GM15510 (cell line): ENCODE data around the gene PI16.

Source experiments
- POLR2A ChIP-seq: IDR thresholded peaks from 3 replicates; pipeline ENCODE4 v1.6.1; 2011; ENCODE audit warnings: borderline replicate concordance; ENCODE audit not compliant: insufficient read length; ENCODE audit errors: extremely low read depth

PI16 gene

DNA sequence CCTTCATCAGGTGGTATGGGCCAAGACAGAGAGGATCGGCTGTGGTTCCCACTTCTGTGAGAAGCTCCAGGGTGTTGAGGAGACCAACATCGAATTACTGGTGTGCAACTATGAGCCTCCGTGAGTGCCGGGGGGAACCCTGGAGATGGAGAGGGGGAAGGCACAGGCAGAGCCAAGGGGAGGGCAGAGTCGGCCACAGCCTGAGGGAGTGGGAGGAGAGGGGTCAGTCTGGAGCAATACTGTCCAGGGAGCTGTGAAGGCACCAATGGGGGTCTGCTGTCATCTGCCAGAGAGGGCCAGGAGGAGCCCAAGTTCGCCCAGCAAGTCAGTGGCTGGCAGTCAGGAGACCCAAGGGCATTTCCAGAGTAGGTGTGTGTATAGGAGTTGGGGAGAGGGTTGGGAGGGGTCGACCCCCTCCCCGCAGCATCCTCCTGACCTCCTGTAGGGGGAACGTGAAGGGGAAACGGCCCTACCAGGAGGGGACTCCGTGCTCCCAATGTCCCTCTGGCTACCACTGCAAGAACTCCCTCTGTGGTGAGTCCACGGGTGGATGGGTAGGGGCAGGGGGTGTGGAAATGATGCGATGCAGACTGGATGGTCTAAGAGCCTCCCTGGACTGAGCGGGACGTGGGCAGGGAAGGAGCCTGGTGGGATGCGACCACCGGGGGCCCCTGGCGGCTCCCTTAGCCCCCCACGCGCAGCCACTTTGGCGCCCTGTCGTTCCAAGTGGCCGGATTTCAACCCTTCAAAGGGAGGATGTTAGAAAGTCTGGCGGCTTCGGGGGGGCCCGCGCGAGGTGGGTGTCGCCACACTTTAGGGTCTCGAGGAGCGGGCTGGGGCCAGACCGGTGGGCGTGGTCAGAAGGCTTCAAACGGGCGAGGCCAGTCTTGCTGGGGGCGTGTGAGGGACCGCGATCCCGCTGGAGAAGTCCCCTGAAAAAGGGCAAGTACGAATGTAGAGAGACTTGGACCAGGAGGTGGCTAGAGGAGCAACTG lies 7.2 kb downstream of the PI16 start:
- TF ChIP-seq POLR2A, result no peak

DNA sequence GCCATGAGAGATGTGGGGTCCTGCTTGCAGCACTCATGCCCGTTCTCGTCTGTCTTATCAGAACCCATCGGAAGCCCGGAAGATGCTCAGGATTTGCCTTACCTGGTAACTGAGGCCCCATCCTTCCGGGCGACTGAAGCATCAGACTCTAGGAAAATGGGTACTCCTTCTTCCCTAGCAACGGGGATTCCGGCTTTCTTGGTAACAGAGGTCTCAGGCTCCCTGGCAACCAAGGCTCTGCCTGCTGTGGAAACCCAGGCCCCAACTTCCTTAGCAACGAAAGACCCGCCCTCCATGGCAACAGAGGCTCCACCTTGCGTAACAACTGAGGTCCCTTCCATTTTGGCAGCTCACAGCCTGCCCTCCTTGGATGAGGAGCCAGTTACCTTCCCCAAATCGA lies 8.3 kb downstream of the PI16 start:
- TF ChIP-seq POLR2A, result no peak

DNA sequence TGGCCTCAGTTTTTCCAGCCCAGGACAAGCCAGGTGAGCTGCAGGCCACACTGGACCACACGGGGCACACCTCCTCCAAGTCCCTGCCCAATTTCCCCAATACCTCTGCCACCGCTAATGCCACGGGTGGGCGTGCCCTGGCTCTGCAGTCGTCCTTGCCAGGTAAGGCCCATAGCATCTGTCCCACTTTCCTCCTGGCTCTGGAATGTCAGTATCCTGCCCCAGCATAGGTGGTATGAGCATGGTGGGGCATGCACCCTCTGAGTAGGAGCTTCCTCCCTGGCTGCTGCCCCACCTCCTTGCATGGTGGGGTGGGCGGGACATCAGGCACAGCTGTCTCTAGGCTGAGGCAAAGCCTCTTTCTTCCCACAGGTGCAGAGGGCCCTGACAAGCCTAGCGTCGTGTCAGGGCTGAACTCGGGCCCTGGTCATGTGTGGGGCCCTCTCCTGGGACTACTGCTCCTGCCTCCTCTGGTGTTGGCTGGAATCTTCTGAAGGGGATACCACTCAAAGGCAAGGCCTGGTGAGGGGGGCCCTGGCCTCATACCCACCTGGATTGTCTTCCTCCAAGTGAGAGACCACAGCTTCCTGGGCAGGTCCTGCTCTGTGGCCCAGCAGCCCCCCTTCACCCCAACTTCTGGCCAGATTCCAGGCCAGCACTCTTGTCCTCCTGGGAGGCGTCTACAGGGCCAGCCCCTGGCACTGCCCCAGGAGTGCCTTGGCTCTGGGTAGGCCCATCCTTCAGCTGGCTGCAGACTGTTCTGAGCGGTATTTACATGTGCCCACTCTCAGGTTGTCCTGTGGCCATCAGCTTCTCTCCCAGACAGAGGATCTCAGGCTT lies 9.1 kb downstream of the PI16 start:
- TF ChIP-seq POLR2A, result no peak

DNA sequence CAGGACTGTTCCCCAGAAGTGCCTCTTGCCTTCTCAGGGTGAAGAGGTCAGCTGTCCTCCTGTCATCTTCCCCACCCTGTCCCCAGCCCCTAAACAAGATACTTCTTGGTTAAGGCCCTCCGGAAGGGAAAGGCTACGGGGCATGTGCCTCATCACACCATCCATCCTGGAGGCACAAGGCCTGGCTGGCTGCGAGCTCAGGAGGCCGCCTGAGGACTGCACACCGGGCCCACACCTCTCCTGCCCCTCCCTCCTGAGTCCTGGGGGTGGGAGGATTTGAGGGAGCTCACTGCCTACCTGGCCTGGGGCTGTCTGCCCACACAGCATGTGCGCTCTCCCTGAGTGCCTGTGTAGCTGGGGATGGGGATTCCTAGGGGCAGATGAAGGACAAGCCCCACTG lies 9.8 kb downstream of the PI16 start:
- no peak for TF ChIP-seq POLR2A

DNA sequence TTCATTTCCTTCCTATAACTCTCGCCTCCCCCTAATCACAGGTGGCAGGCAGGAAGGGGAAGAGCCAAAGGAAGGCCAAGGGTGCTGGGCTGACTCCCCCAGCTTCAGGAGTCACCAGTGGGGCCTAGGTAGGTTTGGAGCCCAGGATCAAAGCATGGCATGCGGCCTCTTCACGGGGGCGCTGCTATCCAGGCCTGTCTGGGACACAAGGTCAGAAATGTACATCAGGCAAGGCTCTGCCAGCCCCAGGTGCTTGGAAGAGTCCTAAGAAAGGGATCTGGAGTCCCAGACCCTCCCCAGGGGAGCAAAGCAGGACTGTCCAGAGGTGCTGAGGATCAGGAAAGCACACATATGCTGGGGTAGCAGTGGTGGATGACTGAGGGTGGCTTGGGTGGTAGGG lies 10.4 kb downstream of the PI16 start:
- TF ChIP-seq POLR2A, result no peak

DNA sequence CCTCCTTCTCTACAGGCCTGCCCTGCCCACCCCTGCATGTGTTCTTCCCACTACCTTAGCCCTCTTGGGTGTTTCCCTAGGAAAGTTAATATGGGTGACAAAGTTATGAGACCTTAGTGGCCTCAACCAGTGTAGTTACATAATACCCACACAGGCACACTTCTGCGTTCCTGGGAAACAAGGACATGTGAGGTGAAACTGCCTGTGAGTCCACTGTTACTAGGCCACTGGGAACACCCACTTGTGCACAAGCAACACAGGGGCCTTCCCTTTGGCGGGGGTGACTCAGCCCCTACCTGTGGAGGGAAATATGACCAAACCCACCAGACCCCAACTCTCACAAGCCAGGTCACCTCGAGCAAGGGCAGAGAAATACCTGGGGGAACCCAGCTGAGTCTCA lies 12.8 kb downstream of the PI16 start:
- TF ChIP-seq POLR2A, result no peak

DNA sequence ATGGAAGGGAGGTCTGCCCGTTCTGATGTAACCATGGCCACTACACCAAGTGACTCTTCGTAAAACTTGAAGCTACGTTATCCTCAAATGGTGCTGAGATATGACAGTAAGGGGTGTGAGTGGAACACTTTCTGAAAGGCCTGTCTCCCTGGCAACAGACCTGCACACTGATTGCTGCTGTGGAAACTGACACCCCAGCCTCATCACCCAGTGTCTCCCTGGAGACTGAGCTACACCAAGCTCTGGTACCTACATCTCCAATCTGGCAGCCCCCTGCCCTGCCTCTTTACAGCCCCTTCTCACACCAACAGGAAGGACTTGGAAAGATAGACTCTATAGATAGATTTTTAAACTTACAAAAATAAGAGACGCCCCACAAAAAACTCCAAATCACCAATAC lies 13.2 kb downstream of the PI16 start:
- no peak for TF ChIP-seq POLR2A

DNA sequence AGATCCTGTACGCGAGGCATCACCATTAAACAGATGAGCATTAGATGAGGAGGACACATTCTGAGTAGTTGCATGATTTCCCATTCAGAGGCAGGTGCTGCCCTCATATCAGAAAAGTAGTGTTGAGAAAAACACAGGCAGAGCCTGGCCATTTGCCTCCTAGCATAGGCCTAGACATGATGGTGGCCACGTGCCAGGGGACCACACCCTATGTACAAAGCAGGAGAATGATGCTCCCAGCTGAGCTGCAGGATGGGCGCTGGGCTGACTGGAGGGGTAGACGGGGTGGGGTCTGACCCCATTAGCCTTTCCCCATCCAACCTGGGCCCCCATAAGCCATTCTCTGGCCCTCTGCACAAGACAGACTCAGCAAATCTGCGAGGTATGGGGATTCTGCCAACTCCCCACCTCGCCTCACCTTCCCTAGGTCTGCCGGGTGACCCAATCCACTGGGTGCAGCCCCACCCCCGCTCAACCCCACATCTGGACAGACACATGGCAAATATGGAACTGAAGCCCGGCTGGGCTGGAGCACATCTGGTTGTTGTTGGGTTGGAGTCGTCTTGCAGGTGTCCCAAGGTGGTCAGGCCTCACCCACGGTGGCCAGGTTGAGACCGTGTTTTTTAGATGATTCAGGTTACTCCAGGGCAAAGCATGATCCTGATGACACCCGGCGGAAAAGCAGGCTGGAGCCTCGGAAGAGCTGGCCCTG lies 13.9 kb downstream of the PI16 start:
- no peak for TF ChIP-seq POLR2A

DNA sequence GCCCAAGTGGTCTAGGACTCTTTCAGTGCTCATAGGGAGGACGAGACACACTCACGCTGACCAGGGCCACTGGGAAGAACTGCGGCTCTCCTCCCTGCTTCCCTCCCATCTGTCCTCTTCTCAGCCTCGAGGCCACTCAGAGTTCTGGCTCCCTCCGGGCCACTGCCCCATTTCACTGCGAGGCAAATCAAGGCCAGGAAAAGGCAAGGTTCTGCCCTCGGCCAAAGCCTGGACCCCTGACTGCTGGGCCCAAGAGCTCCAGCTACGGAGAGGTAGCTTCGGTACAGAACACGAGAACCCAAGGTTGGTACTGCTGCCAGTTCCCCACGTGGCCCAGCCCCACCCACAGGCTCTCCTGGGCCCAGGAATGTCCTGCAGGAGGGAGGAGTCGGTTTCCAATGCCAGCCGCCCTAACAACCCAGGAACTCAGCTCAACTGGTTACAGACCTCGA lies 14.7 kb downstream of the PI16 start:
- TF ChIP-seq POLR2A, result no peak

DNA sequence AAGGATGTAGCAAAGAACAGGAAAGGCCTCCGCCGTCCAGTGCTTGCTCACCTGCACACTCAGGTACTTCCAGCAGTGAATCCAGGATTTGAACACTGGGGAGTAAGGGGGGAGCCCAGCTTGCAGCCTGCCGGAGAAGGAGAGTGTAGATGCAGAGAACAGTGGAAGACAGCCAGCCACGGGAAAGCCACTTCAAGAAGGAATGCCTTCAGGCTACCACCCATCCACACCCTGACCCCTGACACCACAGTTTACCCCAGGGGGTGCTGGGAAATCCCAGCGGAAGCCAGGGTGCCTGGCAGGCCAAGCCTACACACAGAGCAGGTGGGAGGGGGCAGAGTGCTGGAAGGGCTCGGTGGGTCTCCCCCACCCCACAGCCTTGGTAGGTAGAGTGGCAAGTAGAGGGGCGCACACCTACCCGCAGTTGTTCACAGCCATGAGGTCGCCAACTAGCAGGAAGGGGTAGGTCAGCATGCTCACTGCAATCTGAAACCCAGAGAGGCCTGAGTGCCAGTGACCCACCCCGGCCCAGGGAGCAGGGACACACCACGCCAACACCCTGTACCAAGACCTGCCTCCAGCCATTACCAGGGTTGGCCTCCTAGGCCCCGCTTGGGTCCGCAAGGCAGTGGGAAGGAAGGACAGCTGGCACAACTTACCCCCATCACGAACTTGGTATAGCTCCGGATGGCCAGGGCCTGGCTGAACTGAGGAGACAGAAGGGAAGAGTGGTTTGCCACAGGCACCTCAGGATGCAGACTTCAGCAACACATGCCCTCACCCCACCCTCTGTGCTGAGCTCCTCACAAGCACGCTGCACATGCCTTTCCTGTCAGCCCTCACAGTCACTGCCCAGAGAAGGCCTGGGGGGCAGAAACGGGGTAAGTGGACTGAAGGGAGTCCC lies 15.7 kb downstream of the PI16 start:
- no peak for TF ChIP-seq POLR2A

DNA sequence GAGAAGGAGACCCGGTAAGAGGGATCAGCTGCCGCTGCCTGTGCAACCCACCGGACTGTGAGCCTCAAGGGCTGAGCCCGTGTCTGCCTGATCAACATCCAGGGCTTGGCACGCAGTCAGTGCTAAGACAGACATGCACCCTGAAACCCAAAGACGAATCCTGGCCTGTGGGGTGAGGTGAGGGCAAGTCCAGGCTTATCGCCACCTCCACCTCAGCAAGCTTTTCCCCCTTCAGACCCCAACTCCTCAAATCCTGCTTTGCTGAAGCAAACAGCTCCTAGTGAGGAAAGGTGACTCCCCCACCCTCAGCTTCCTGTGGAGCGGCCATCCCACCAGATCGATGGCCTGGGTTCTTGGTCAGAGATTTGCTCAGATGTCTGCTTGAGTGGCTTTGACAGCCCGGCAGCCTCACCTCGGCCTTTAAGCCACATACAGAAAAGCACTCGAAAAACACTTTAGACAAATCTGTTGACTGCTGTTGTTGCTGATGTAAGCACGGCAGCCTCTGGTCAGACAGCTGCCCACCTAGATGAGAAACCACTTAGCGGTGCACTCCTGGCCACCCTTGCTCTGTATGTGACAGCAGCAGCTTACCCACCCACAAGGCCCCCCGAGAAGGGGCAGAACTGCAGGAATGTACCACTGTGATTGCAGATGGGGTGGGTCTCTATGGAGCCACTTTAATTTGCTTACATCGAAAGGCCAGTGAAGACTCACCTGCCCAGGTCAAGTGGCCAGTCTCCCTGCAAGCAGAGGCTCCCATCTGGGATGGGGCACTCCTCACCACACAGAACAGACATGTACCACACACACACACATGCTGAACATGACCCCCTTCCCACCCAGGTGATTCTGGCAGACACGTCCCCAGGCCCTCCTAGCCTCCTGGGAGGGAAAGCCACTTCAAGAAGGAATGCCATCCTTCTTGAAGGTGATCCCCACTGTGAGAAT lies 16.6 kb downstream of the PI16 start:
- TF ChIP-seq POLR2A, result no peak

DNA sequence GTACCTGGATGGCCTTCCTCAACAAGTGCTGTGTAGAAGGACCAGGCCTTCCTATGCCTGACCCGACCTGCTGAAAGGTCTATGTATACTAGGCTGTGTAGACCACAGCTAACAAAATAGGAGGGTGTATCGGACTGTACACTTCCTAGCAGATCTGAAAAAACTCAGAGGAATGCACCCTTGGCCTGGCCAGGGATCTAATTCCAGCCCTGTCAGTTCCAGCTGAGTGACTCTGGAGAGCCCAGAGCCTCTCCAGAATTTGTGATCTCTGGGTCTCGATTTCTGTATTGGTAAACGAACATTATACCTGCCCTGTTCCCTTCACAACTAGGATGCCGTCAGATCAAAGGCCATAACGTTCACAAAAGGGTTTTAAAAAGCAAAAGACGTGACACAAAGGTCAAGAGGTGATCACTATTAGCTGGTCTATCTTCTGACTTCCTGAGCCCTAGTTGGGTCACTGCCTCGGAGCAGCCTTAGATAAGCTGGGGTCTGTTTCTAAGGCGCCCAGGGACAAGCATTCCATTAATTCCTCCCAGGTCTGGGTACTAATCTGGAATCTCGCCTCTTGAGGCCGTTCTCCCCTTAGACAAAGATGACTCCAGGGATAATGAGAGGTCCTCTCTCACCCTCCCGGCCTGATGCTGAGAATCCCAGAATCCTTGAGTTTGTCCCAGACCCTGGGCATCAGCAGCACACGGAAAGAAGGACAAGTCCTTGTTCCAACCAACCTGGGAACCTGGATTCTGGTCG lies 17.6 kb downstream of the PI16 start:
- no peak for TF ChIP-seq POLR2A

DNA sequence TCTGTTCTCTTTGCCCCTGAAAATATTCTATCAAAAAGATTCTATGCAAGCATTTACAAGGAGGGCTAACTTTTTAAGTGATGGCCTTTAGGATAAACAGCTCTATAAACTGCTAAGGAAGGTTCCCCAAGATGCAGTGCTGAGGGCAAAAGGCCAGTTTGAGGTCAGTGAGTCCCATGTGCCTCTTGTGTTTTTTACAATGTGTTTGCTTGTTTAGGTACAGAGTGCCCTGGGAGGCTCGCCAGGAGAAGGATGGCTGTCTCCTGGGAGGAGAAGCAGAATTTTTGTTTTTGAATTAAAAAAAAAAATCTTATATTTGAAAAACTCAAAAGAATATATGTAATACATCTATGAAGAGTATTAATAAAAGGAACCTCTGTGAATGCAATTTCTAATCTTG lies 18.7 kb downstream of the PI16 start:
- no peak for TF ChIP-seq POLR2A

DNA sequence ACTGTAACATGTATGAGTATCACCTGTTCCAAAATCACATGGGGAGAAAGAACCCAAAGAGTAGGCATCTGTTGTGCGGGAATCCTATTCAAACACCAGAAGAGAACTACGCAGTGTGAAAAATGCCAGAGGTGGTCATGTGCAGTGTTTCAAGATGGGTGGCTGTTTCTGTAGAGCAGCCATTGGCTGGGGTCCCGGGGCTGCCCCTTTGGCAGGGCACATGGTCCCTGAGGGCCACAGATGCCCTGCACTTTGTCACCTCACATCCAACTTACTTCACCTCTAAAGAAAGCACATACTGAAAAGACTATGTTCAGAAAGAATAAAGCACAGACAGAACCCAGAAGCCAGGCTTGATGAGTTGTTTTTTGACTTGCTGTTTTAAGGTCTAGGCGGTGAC lies 19.1 kb downstream of the PI16 start:
- no peak for TF ChIP-seq POLR2A
